ENCODE results near the gene STAG3.

The STAG3 gene

GRCh38 chr7:100159099-100159623 lies 18.6 kb upstream of the STAG3 start:
- Histone ChIP-seq H3K4me1 (peaks cover 5% of the 10 kb centered on the region; the same call in 1 of the 2 replicates), H3K27me3 (ENCODE audit: low read depth) (no peaks in the 10 kb centered on the region), H3K4me3 (peak overlapping the region; percentile 72), H3K9me3 (no peaks in the 10 kb centered on the region), H3K36me3 (replicated peaks) (peaks cover 29% of the 10 kb centered on the region)
- no peak for DNase-seq (ENCODE audit: low spot score in 2 of 2)
- in situ Hi-C loops (cut with MboI; ENCODE audit: low sequenced_read_pairs) = no loop called here

GRCh38 chr7:100160067-100160466 lies 17.7 kb upstream of the STAG3 start:
- H3K27me3 ChIP-seq (ENCODE audit: low read depth) = no peaks in the 10 kb centered on the region
- no peak overlapping the region for H3K4me3 ChIP-seq
- H3K9me3 ChIP-seq = no peaks in the 10 kb centered on the region
- peaks cover 20% of the 10 kb centered on the region for H3K36me3 ChIP-seq (replicated peaks)
- peaks cover 5% of the 10 kb centered on the region; the same call in 1 of the 2 replicates for H3K4me1 ChIP-seq
- DNase-seq (ENCODE audit: low spot score in 2 of 2) = no peak
- in situ Hi-C loops (cut with MboI; ENCODE audit: low sequenced_read_pairs) = no loop called here

GRCh38 chr7:100163006-100163531 lies 14.6 kb upstream of the STAG3 start:
- in situ Hi-C loops (cut with MboI; ENCODE audit: low sequenced_read_pairs) = no loop called here
- no peak for DNase-seq (ENCODE audit: low spot score in 2 of 2)
- H3K4me1 ChIP-seq = peaks cover 5% of the 10 kb centered on the region
- H3K9me3 ChIP-seq = no peaks in the 10 kb centered on the region
- H3K36me3 ChIP-seq (replicated peaks) = no peaks in the 10 kb centered on the region
- H3K4me3 ChIP-seq = no peak overlapping the region
- peaks cover 7% of the 10 kb centered on the region; the same call in 1 of the 2 replicates for H3K27me3 ChIP-seq (ENCODE audit: low read depth)

DNA sequence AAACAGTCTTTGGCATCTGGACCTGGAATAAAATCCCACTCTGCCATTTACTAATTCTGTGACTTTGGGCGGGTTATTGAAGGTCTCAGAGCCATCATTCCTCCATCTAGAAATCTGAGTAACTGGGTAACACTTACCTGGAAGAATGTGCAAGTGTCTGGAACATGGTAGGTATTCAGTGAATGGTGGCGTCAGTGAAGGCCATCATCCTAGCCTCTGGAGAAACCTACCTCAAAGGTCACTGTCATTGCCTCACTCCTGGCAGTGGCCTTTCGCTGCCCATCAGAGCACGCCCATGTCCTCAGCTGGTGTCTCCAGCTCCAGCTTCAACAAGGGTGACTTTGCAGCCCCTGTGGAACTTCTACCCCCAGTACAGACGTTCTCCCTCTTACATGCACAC lies 13.8 kb upstream of the STAG3 start:
- in situ Hi-C loops (cut with MboI; ENCODE audit: low sequenced_read_pairs) = no loop called here
- no peak overlapping the region for H3K4me3 ChIP-seq
- H3K4me1 ChIP-seq = peaks cover 13% of the 10 kb centered on the region
- no peak for DNase-seq (ENCODE audit: low spot score in 2 of 2)
- no peaks in the 10 kb centered on the region for H3K9me3 ChIP-seq
- H3K36me3 ChIP-seq (replicated peaks) = no peaks in the 10 kb centered on the region
- peaks cover 7% of the 10 kb centered on the region; the same call in 1 of the 2 replicates for H3K27me3 ChIP-seq (ENCODE audit: low read depth)

- Histone ChIP-seq H3K9me3 (no peaks in the 10 kb centered on the region), H3K27me3 (ENCODE audit: low read depth) (peaks cover 7% of the 10 kb centered on the region; the same call in 1 of the 2 replicates), H3K4me3 (no peak overlapping the region), H3K36me3 (replicated peaks) (no peaks in the 10 kb centered on the region), H3K4me1 (peaks cover 13% of the 10 kb centered on the region)
- in situ Hi-C loops (cut with MboI; ENCODE audit: low sequenced_read_pairs) = no loop called here
- DNase-seq (ENCODE audit: low spot score in 2 of 2) = no peak
Measured at GRCh38 chr7:100166317-100166940, 11.3 kb upstream of the STAG3 start.

GRCh38 chr7:100166970-100167911 lies 10.5 kb upstream of the STAG3 start:
- in situ Hi-C loops (cut with MboI; ENCODE audit: low sequenced_read_pairs) = no loop called here
- H3K4me1 ChIP-seq = peaks cover 13% of the 10 kb centered on the region
- no peaks in the 10 kb centered on the region for H3K9me3 ChIP-seq
- H3K4me3 ChIP-seq = no peak overlapping the region
- DNase-seq (ENCODE audit: low spot score in 2 of 2) = no peak
- no peaks in the 10 kb centered on the region for H3K36me3 ChIP-seq (replicated peaks)
- H3K27me3 ChIP-seq (ENCODE audit: low read depth) = peaks cover 7% of the 10 kb centered on the region; the same call in 1 of the 2 replicates

- Histone ChIP-seq H3K4me1 (peaks cover 13% of the 10 kb centered on the region), H3K9me3 (no peaks in the 10 kb centered on the region), H3K36me3 (replicated peaks) (no peaks in the 10 kb centered on the region), H3K4me3 (no peak overlapping the region; the same call in 1 of the 2 replicates), H3K27me3 (ENCODE audit: low read depth) (peaks cover 7% of the 10 kb centered on the region; the same call in 1 of the 2 replicates)
- no peak for DNase-seq (ENCODE audit: low spot score in 2 of 2)
- in situ Hi-C loops (cut with MboI; ENCODE audit: low sequenced_read_pairs) = no loop called here
Measured at GRCh38 chr7:100167912-100168323, 9.8 kb upstream of the STAG3 start.

GRCh38 chr7:100169147-100169850 lies 8.4 kb upstream of the STAG3 start:
- Histone ChIP-seq H3K27me3 (ENCODE audit: low read depth) (peaks cover 7% of the 10 kb centered on the region; the same call in 1 of the 2 replicates), H3K4me3 (no peak overlapping the region), H3K4me1 (peaks cover 13% of the 10 kb centered on the region), H3K36me3 (replicated peaks) (no peaks in the 10 kb centered on the region), H3K9me3 (no peaks in the 10 kb centered on the region)
- DNase-seq (ENCODE audit: low spot score in 2 of 2) = no peak
- in situ Hi-C loops (cut with MboI; ENCODE audit: low sequenced_read_pairs) = no loop called here

DNA sequence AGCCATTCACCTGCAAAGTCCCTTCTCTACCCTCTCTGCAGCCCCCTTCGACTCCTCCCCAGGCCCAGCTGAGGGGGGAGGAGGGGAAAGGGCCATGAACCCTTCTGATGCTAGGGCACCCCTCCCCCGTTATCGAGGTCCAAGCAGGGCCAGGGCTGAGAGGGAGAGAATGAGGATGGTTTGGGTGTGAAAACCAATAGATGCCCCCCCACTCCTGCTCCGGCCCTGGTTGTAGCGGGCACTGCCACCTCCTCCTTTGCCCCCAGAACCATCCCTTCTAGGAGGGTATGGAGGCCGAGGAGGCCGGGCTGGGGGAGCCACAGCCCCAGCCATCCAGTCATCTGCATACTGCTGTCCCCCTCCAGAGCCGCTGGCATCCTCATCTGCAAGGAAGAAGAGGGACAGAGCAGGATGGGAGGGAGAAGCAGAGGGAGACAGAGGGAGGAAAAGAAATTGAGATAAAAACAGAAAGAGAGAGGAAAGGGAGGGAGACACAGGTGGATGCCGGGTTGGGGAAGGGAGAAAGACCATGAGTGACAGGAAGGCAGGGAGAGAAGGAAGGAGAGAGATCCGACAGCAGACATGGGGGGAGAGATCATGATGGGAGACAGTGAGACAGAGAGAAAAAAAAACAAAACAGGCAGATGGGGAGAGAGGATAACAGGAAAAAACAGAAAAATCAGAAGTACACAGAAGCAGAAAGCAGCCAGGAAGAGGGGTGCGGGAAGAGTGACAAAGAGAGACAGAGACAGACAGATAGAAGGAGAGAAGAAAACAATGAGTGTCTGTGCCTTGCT lies 7.4 kb upstream of the STAG3 start:
- DNase-seq (ENCODE audit: low spot score in 2 of 2) = no peak
- no peaks in the 10 kb centered on the region for H3K9me3 ChIP-seq

DNA sequence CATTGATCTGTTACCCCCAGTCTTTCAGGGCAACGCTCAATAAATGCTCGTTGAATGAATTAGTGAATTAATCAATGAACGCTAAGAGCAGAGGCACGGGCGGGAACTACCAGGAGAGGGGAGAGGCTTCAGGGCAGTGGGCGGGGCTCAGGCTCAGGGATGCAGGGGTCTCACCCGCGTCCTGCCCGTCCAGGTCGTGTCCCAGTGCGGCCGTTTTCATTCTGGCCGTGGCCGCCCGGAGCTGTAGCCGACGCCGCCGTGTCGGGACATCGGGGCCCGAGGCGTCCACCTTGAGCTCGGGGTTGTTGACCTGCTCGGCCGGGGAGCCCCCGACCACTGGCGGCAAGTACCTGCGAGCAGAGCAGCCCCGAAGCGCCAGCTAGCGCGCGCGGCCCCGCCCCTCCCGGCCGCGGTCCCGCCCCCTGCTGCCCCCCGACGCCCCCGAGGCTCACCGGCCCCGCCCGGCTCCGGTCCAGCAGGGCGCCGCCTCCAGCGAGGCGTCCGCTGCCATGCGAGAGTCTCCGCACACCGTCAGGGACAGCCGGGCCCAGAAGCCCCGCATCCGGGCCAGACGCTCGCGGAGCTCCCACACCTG lies 6.5 kb upstream of the STAG3 start:
- Histone ChIP-seq H3K36me3 (replicated peaks) (no peaks in the 10 kb centered on the region), H3K9me3 (no peaks in the 10 kb centered on the region), H3K4me1 (peaks cover 14% of the 10 kb centered on the region), H3K4me3 (no peak overlapping the region), H3K27me3 (ENCODE audit: low read depth) (peaks cover 7% of the 10 kb centered on the region; the same call in 1 of the 2 replicates)
- DNase-seq (ENCODE audit: low spot score in 2 of 2) = no peak
- in situ Hi-C loops (cut with MboI; ENCODE audit: low sequenced_read_pairs) = no loop called here

More for the DNA sequence above, 7.4 kb upstream of the STAG3 start:
- Histone ChIP-seq H3K36me3 (replicated peaks) (no peaks in the 10 kb centered on the region), H3K27me3 (ENCODE audit: low read depth) (peaks cover 7% of the 10 kb centered on the region; the same call in 1 of the 2 replicates), H3K4me1 (peaks cover 13% of the 10 kb centered on the region), H3K4me3 (no peak overlapping the region)
- in situ Hi-C loops (cut with MboI; ENCODE audit: low sequenced_read_pairs) = no loop called here

GRCh38 chr7:100171840-100172239 lies 5.9 kb upstream of the STAG3 start:
- DNase-seq (ENCODE audit: low spot score in 2 of 2) = no peak
- Histone ChIP-seq H3K9me3 (no peaks in the 10 kb centered on the region), H3K36me3 (replicated peaks) (no peaks in the 10 kb centered on the region), H3K4me3 (no peak overlapping the region), H3K4me1 (peaks cover 20% of the 10 kb centered on the region), H3K27me3 (ENCODE audit: low read depth) (peaks cover 3% of the 10 kb centered on the region; the same call in 1 of the 2 replicates)
- in situ Hi-C loops (cut with MboI; ENCODE audit: low sequenced_read_pairs) = no loop called here

DNA sequence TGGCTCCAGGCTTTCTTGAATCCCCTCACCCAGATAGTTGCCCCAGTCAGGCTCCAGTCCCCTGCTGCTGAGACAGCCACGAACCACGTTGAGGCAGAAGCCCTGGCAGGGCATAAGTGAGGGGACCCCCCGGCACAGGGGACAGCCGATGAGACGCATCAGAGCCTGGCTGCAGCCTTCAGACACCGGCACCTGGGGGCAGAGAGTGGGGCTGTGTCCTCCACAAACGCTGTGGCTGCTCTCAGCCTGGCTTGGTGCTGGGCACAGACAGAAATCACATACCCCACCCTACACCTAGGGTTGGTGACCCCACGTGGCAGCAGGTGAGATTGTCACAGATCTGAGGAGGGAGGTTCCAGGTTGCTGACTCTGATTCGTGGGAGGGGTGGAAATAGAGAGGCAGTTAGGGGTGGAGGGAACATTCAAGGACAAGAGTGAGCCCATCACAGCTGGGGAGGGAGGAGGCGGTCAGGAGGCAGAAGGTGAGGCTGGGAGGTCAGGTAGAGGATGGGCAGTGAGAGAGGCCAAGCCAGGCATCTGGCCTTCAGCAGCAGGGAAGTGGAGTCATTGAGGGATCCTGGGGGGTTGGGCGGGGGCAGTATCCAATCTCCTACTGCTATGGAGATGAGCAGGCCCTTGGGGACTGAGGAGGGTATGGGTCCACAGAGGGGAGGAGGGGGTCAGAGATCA lies 3.8 kb upstream of the STAG3 start:
- H3K4me1 ChIP-seq = peaks cover 7% of the 10 kb centered on the region
- H3K36me3 ChIP-seq (replicated peaks) = no peaks in the 10 kb centered on the region
- no peaks in the 10 kb centered on the region for H3K9me3 ChIP-seq
- in situ Hi-C loops (cut with MboI; ENCODE audit: low sequenced_read_pairs) = no loop called here
- no peak overlapping the region for H3K4me3 ChIP-seq
- DNase-seq (ENCODE audit: low spot score in 2 of 2) = no peak
- no peaks in the 10 kb centered on the region for H3K27me3 ChIP-seq (ENCODE audit: low read depth)

Measured in HAP-1 (cell line).